Measurements from ENCODE around the gene OTOA.
"Not testable (repeated sequence)": the region's sequence is repeated elsewhere in the genome, so short reads cannot be mapped to it uniquely, and the experiment has no call there.

OTOA gene

DNA sequence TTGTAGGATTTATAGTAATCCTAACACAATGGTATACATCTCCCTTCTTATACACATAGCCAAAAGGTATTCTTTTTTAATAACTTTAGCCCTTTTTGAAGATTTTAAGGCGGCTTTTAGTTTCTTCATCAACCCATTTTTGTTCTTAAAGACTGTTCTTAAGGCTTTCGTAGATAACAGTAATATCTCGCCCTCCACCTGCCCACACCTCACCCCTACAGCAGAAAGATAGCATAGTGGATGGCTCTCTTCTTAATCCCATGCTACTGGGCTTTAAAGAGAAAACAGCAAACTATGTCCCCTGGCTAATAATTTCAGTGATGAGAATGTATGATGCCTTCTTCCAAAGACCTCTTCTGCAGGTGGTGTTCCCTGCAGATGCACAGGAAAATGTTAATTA lies 20.0 kb upstream of the OTOA start:
- no peaks in the 10 kb centered on the region for H3K27me3 ChIP-seq (ENCODE audit: insufficient read depth, insufficient read length)
- H3K9me3 ChIP-seq (ENCODE audit: insufficient read depth, low read length), result no peaks in the 10 kb centered on the region
- no peak overlapping the region for H3K9ac ChIP-seq (ENCODE audit: insufficient read length, low read depth)
- H3K4me1 ChIP-seq (ENCODE audit: insufficient read depth, insufficient read length), result no peaks in the 10 kb centered on the region
- DNase-seq (ENCODE audit: low read depth, low spot score), result no peak
- peaks cover 13% of the 10 kb centered on the region for H3K36me3 ChIP-seq (ENCODE audit: insufficient read depth, insufficient read length, low read length)
- H3K4me3 ChIP-seq (ENCODE audit: insufficient read length, low read depth), result no peak overlapping the region
- TF ChIP-seq YY1 (IDR thresholded peaks at IDR 0.05; ENCODE audit: insufficient read depth, insufficient read length) (no peak), SUZ12 (IDR thresholded peaks at IDR 0.05; ENCODE audit: extremely low read depth, insufficient read depth, insufficient read length) (no peak), ZNF274 (IDR thresholded peaks at IDR 0.05; ENCODE audit: low read depth, low read length) (no peak)

DNA sequence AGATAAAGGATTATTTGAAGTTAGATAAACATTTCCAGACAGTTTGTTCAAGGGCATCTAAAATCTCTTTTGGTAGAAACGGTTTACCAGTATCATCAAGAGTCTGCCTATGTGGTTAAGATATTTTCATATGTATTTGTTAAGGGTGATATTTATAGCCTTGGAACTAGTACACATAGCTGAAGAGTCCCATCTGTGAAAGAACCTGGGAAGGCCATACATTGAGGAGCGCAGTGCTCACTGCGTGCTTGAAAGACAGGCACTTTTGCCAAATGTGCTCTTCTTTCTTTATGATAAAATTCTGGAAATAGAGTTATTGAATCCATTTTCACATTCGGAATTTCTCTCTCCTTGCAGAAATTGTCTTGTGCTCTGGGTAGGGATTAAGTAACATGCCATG lies 19.1 kb upstream of the OTOA start:
- H3K4me3 ChIP-seq (ENCODE audit: insufficient read length, low read depth), result no peak overlapping the region
- no peak for DNase-seq (ENCODE audit: low read depth, low spot score)
- H3K4me1 ChIP-seq (ENCODE audit: insufficient read depth, insufficient read length), result no peaks in the 10 kb centered on the region
- H3K9me3 ChIP-seq (ENCODE audit: insufficient read depth, low read length), result no peaks in the 10 kb centered on the region
- peaks cover 18% of the 10 kb centered on the region for H3K36me3 ChIP-seq (ENCODE audit: insufficient read depth, insufficient read length, low read length)
- H3K9ac ChIP-seq (ENCODE audit: insufficient read length, low read depth), result no peak overlapping the region
- H3K27me3 ChIP-seq (ENCODE audit: insufficient read depth, insufficient read length), result no peaks in the 10 kb centered on the region
- TF ChIP-seq YY1 (IDR thresholded peaks at IDR 0.05; ENCODE audit: insufficient read depth, insufficient read length) (no peak), SUZ12 (IDR thresholded peaks at IDR 0.05; ENCODE audit: extremely low read depth, insufficient read depth, insufficient read length) (no peak), ZNF274 (IDR thresholded peaks at IDR 0.05; ENCODE audit: low read depth, low read length) (no peak)

DNA sequence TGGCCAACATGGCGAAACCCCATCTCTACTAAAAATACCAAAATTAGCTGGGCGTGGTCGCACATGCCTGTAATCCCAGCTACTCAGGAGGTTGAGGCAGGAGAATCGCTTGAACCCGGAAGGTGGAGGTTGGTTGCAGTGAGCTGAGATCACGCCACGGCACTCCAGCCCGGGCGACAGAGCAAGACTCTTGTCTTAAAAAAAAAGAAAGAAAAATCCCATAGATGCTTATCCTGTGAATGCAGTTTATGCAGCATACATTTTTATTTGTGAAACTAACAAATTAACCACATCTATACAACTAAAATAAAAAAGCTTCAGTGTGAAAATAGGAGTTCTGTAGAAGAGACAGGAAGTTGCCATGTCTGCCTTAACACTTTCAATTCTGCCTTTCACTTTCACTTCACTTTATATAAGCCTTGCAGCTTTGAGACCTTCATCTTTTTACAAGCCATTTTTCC lies 18.5 kb upstream of the OTOA start:
- no peak for DNase-seq (ENCODE audit: low read depth, low spot score)
- no peak overlapping the region for H3K9ac ChIP-seq (ENCODE audit: insufficient read length, low read depth)
- TF ChIP-seq ZNF274 (IDR thresholded peaks at IDR 0.05; ENCODE audit: low read depth, low read length) (no peak), SUZ12 (IDR thresholded peaks at IDR 0.05; ENCODE audit: extremely low read depth, insufficient read depth, insufficient read length) (no peak), YY1 (IDR thresholded peaks at IDR 0.05; ENCODE audit: insufficient read depth, insufficient read length) (no peak)
- H3K27me3 ChIP-seq (ENCODE audit: insufficient read depth, insufficient read length), result no peaks in the 10 kb centered on the region
- peaks cover 18% of the 10 kb centered on the region for H3K36me3 ChIP-seq (ENCODE audit: insufficient read depth, insufficient read length, low read length)
- no peaks in the 10 kb centered on the region for H3K9me3 ChIP-seq (ENCODE audit: insufficient read depth, low read length)
- H3K4me1 ChIP-seq (ENCODE audit: insufficient read depth, insufficient read length), result no peaks in the 10 kb centered on the region
- no peak overlapping the region for H3K4me3 ChIP-seq (ENCODE audit: insufficient read length, low read depth)

DNA sequence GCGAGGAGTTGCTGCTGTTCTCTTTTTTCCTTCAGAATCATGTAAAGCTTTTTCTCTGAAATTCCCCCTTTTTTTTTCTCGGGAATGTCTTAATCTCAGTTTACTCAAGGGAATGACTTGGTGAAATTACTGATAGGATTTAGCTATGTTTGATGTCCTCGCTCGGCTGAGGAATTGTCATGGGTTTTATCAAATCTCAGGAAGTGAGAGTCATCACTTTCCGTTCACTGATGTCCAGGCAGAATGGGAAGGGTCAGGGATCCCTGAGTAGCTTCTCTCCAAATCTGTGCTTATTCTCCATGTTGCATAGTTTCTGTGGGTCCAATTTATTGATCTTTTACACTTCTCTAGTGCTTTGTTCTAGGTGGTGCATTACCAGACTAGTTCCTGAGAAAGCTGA lies 17.7 kb upstream of the OTOA start:
- Histone ChIP-seq H3K4me3 (ENCODE audit: insufficient read length, low read depth) (no peak overlapping the region), H3K36me3 (ENCODE audit: insufficient read depth, insufficient read length, low read length) (peaks cover 18% of the 10 kb centered on the region), H3K4me1 (ENCODE audit: insufficient read depth, insufficient read length) (no peaks in the 10 kb centered on the region), H3K27me3 (ENCODE audit: insufficient read depth, insufficient read length) (no peaks in the 10 kb centered on the region), H3K9me3 (ENCODE audit: insufficient read depth, low read length) (no peaks in the 10 kb centered on the region), H3K9ac (ENCODE audit: insufficient read length, low read depth) (no peak overlapping the region)
- DNase-seq (ENCODE audit: low read depth, low spot score), result no peak
- TF ChIP-seq SUZ12 (IDR thresholded peaks at IDR 0.05; ENCODE audit: extremely low read depth, insufficient read depth, insufficient read length) (no peak), ZNF274 (IDR thresholded peaks at IDR 0.05; ENCODE audit: low read depth, low read length) (no peak), YY1 (IDR thresholded peaks at IDR 0.05; ENCODE audit: insufficient read depth, insufficient read length) (no peak)

DNA sequence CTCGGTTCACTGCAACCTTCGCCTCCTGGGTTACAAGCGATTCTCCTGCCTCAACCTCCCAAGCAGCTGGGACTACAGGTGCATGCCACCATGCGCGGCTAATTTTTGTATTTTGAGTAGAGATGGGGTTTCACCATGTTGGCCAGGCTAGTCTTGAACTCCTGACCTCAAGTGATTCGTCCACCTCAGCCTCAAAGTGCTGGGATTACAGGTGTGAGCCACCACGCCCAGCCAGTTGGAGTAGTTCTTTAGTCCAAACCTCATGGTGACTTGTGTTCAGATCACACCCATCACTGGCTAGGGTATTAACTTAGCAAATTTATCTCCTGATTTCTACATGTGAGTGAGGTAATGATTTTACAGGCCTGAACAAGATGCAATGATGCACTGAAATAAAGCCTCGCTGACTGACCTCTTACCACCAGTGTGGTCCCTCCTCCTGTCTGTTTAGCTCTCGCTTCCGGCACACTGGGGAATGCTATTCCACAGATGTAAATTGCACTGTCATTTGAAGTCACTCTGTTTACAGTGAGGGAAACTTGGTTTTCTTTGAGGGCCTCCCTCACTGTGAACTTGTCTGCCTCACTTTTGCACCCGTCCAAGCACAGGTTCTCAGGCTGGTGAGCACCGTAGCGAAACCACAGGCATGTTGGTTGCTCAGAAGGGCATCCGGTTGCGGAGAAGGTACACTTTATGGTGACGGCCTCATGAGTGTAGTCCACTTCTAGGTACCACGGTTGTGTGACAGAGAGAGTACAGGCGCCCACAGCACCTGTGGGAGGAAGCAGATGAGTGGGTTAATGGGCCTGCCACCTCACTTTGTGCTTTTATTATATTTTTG lies 16.8 kb upstream of the OTOA start:
- peaks cover 18% of the 10 kb centered on the region for H3K36me3 ChIP-seq (ENCODE audit: insufficient read depth, insufficient read length, low read length)
- H3K4me3 ChIP-seq (ENCODE audit: insufficient read length, low read depth), result no peak overlapping the region
- no peaks in the 10 kb centered on the region for H3K4me1 ChIP-seq (ENCODE audit: insufficient read depth, insufficient read length)
- no peak for TF ChIP-seq ZNF274 (IDR thresholded peaks at IDR 0.05; ENCODE audit: low read depth, low read length)
- no peak for TF ChIP-seq SUZ12 (IDR thresholded peaks at IDR 0.05; ENCODE audit: extremely low read depth, insufficient read depth, insufficient read length)
- TF ChIP-seq YY1 (IDR thresholded peaks at IDR 0.05; ENCODE audit: insufficient read depth, insufficient read length), result no peak
- no peaks in the 10 kb centered on the region for H3K27me3 ChIP-seq (ENCODE audit: insufficient read depth, insufficient read length)
- H3K9ac ChIP-seq (ENCODE audit: insufficient read length, low read depth), result no peak overlapping the region
- no peak for DNase-seq (ENCODE audit: low read depth, low spot score)
- no peaks in the 10 kb centered on the region for H3K9me3 ChIP-seq (ENCODE audit: insufficient read depth, low read length)

DNA sequence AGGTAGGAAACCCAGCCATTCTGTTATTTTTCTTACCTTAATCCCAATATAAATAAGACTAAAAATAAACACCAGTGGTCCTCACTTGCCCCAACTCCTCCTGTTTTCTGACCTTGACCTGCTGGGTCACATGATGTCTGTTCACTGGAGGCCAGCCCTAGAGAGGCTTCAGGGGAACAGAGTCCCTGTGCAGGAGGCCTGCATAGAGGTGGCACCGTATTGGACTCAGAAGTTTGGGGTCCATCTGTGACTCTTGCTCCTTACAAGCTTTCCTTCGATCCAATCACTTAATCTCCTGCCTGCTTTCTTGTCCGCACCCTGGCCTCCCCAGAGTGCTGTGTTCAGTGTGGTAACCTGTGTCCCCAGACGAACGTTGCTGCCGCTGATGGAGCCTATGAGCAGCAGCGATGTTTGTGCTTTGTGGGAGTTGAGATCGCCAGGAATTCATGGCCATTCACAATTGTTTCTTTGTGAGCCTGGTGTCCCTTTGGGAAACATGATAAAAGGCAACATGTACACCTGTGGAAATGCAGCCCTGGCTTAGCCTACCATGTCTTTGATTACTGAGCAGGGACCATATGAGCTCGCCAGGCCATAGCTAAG lies 16.1 kb upstream of the OTOA start:
- Histone ChIP-seq H3K4me1 (ENCODE audit: insufficient read depth, insufficient read length) (no peaks in the 10 kb centered on the region), H3K36me3 (ENCODE audit: insufficient read depth, insufficient read length, low read length) (peaks cover 21% of the 10 kb centered on the region), H3K9ac (ENCODE audit: insufficient read length, low read depth) (no peak overlapping the region), H3K9me3 (ENCODE audit: insufficient read depth, low read length) (no peaks in the 10 kb centered on the region), H3K27me3 (ENCODE audit: insufficient read depth, insufficient read length) (no peaks in the 10 kb centered on the region), H3K4me3 (ENCODE audit: insufficient read length, low read depth) (no peak overlapping the region)
- TF ChIP-seq ZNF274 (IDR thresholded peaks at IDR 0.05; ENCODE audit: low read depth, low read length) (no peak), YY1 (IDR thresholded peaks at IDR 0.05; ENCODE audit: insufficient read depth, insufficient read length) (no peak), SUZ12 (IDR thresholded peaks at IDR 0.05; ENCODE audit: extremely low read depth, insufficient read depth, insufficient read length) (no peak)
- no peak for DNase-seq (ENCODE audit: low read depth, low spot score)

DNA sequence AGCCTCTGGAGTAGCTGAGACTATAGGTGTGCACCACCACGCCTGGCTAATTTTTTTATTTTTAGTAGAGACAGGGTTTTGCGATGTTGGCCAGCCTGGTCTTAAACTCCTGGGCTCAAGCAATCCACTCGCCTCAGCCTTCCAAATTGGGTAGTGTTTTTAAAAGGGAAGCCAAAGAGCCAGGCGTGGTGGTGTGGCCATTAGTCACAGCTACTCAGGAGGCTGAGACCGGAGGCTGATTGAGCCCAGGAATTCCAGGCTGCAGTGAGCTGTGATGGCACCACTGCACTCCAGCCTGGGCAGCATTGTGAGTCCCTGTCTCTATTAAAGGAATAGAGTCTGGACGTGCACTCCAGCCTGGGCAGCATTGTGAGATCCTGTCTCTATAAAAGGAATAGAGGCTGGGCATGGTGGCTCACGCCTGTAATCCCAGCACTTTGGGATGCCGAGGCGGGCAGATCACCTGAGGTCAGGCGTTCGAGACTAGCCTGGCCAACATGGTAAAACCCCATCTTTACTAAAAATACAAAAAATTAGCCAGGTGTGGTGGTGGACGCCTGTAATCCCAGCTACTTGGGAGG lies 13.9 kb upstream of the OTOA start:
- DNase-seq (ENCODE audit: low read depth, low spot score); H3K27me3 ChIP-seq (ENCODE audit: insufficient read depth, insufficient read length); H3K9ac ChIP-seq (ENCODE audit: insufficient read length, low read depth); H3K4me3 ChIP-seq (ENCODE audit: insufficient read length, low read depth); H3K4me1 ChIP-seq (ENCODE audit: insufficient read depth, insufficient read length); H3K9me3 ChIP-seq (ENCODE audit: insufficient read depth, low read length): not testable (repeated sequence)
- peaks cover 32% of the 10 kb centered on the region for H3K36me3 ChIP-seq (ENCODE audit: insufficient read depth, insufficient read length, low read length)
